Spleen (tissue), 7 donors: ENCODE data around the gene LIN7C.

ENCODE experiments used
- CTCF ChIP-seq, 11 experiments: fragments of 200-600 bp in 7 of 11; fragments of 450-650 bp in 4 of 11; sonication (generic) in 4 of 11; IDR thresholded peaks in 8 of 11; conservative IDR thresholded peaks in 3 of 11; 1 replicate in 7 of 11; 2 replicates in 4 of 11; pipeline versions ENCODE4 v1.4.0 to v1.8.0; 2016 to 2021; ENCODE audit warnings: antibody characterized with exemption in 11 of 11, inconsistent platforms in 4 of 11, mild to moderate bottlenecking in 1 of 11
- POLR2A ChIP-seq, 3 donors: fragments of 450-650 bp; IDR thresholded peaks; one replicate each; pipeline ENCODE4 v1.5.1; 2017; ENCODE audit warnings: antibody characterized with exemption in 3 of 3, mild to moderate bottlenecking in 1 of 3
- donor health status: DM: no; HTN: no; CAD: no; lungs with moderate emphysema.
- donor health status: DM: no; HTN: no; CAD: no.
- donor health status: DM: no; HTN: no; CAD: no.

GRCh38 chr11:27471589-27472397 is 34.8 kb downstream of the LIN7C start:
- TF ChIP-seq POLR2A (IDR thresholded peaks at IDR 0.05), result no peak
- no peak for TF ChIP-seq CTCF (IDR thresholded peaks at IDR 0.05 in 8 of 11, conservative IDR thresholded peaks at IDR 0.05 in 3 of 11)
